HG03342 (cell line): Measurements from ENCODE around the gene SAP130.
"Not testable (repeated sequence)": the region's sequence is repeated elsewhere in the genome, so short reads cannot be mapped to it uniquely, and the experiment has no call there.

ENCODE experiments used
- ATAC-seq: cut with Tn5 transposase; IDR thresholded peaks from one replicate; pipeline ENCODE4 v1.9.1; 2021; ENCODE audit warnings: mild to moderate bottlenecking, moderate library complexity; ENCODE audit not compliant: unreplicated experiment

The SAP130 gene

DNA sequence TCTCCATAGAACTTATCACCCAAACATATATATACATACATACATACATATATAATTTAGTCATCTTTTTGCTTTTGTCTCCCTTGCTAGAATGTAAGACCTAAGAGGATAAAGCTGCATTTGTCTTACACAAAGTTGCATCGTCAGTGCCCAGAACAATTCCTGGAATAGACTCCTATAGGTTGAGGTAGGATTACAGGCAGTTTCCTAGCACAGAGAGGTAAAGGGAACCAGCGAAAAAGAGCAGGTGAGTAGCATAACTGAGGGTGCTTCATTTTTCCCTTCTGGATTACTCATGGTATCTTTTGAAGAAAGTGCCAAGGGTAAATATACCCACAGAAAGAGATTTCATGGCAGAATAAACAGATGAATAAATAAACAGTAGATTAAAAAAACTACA is 74.0 kb downstream of the SAP130 start:
- no peak for ATAC-seq

DNA sequence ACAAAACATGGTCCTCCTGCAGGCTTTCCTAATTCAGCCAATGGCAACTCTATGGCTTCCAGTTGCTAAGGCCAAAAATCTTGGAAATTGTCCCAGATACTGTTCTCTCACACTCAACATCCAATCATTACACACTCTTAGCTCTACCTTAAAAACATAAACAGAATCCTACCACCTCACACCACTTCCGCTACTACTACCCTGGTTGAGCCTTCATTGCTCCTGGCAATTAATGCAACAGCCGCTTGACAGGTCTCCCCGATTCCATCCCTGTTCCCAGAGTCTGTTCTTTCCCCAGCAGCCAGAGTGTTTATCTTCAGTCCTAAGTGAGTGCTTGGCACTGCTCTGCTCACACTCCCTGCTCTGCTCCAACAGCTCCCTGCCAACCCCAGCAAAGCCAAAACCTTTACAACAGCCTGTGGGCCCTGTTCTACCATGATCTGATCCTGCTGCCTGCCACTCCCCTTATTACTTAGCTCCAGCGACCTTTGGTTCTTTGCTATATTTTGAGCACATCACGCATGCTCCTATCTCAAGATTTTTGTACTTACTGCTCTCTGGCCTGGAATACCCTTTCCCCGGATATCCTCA is 74.6 kb downstream of the SAP130 start:
- no peak for ATAC-seq

DNA sequence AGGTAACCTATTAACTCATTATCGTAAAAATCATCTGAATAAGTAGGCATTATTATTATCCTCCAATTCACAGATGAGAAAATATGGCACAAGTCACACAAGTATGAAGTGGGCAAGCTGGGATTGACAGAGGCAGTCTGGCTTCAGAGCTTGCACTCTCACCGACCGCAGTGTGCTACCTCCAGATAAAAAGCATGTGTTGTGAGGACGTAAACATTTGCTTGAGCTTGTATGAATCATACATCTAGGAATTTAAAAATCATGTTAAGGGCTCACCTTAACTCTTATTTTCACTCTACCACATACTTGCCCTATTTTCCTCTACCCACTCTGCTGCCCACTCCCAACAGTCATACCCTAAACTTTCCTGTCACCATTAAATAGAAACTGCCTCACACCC is 76.8 kb downstream of the SAP130 start:
- ATAC-seq = no peak

DNA sequence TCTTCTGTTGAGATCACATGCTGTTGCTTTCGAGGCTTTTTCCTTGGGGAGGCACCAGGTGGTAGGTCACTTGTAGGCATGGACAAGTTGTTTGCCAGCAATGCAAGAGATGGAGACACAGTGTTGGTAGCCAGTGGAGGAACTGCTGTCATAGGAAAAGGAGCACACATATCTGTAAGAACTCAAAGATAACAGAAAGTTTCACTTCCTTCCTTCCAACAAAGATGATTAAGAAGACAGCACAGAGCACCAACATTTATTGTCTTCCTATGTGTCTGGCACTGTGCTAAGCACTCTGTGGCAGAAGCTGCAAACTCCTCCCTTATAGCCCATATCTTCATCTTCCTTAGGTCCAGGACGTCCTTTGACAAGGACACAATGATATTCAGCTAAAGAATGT is 77.6 kb downstream of the SAP130 start:
- no peak for ATAC-seq

DNA sequence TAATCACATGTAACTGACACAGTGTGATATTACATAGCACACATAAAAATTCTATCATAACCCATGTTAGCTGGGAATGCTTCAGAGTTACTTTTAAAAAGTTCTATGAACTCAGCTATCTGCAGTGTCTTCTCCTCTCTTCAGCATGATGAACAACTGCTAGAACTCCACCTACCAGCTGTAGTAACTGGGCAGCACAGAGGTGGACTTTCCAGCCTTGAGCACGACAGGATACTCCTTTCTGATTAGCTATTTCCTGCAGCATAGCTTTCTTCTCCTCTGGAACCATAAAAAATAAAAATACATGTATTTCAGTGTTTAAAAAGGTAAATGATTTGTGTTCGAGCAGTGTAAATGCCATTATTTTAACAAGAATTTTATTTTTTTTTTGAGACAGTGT is 82.6 kb downstream of the SAP130 start:
- no peak for ATAC-seq

DNA sequence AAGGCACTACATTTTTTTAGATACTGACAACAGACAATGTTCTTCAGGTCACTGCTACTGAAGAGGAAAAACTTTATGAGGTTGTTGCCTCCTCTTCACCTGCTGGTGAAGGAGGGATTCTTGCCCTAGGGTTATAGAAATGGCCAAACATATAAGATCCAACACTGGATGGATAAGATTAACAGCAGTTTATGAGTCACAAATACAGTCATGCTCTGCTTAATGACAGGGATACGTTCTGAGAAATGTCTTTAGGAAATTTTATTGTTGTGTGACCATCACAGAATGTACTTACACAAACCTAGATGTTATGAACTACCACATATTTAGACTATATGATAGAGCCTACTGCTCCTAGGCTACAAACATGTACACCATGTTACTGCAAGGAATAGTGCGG is 84.7 kb downstream of the SAP130 start:
- no peak for ATAC-seq

DNA sequence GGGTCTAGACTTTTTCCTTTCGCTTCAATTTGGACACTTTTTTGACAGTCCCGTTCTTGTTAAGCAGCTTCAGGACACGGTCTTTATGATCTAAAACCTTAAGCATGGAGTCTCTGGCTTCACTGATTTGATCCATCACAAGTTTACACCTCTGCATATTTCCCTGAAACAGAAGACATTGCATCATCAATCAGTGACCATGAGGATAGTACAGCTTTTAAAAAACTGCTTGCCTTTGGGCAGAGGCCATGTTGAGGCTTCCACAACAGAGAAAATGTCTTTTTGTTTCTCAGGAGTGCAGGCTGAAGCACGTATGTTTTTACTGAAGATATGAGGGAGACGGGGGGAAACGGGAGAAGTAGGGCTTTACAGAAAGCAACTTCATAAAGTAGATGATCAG is 85.9 kb downstream of the SAP130 start:
- ATAC-seq = no peak

DNA sequence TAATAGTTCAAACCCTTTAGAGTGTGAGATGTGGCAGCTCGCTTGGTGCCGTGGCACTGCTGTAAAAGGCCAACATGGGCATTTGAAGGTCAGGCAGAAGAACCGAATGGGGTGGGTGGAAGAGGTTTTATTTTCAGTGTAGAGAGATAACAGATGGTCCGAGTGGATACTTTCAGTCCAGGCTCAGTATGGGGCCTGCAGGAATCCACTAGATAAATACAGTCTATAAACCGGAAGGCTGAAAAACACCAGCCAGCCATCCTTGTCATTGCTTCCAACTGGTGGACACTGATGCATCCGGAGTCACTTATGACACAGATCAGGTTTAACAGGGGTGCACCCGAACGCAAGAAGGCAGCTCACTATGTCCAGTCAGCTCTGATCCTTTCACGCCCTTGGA is 86.4 kb downstream of the SAP130 start:
- ATAC-seq = no peak

DNA sequence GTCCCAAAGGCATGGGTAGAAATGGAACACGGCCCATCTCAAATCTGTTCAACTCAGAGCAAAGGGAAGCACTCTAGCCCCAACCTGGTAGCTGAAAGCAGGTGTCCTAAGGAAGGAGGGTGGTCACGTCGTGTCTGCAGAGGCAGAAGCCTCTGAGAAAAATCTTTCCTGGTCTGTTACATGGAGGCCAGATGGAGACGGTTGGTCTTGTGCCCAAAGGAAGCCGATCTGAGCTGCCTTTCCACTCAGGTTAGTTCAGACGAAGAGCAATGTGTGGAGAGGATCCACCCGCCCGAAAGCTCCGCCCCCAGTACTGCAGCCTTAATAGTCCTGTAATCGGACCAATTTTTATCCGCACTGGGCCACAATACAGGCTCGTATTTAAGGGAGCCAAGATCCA is 87.2 kb downstream of the SAP130 start:
- ATAC-seq = no peak

DNA sequence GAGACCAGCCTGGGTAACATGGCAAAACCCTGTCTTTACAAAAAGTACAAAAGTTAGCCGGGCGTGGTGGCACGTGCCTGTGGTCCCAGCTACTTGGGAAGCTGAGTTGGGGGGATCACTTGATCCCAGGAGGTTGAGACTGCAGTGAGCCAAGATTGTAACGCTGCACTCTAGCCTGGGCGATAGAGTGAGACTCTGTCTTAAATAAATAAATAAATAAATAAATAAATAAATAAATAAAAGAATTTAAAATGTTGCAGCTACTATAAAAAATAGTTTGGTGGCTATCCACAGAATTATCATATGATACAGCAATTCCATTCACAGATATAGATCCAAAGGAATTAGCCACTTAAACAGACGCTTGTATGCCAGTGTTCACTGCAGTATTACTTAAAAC is 92.5 kb downstream of the SAP130 start:
- no peak for ATAC-seq

DNA sequence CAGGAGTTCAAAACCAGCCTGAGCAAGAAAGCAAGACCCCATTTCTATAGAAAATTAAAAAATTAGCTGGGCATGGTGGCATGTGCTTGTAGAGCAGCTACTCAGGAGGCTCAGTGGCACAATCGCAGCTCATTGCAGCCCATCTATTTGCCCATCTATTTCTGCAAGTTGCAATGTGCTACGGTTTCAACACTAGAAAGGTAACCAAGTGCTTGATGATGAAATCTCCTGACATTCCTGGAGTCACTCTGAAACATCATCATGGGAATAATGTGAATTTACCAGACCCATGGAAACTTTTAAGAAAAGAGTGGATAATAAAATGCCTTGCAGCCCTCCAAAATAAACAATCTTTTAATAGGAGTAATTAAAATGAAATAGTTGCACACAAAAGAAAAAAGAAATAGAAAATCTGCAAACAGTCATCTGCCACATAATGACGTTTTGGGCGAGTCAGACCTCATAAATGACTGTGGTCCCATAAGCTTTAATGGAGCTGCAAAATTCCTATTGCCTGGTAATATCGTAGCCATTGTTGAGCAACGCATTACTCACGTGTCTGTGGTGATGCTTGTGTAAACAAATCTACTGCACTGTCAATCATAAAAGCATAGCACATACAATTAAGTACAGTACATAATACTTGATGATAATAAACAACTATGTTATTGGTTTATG is 95.5 kb downstream of the SAP130 start:
- ATAC-seq = no peak

DNA sequence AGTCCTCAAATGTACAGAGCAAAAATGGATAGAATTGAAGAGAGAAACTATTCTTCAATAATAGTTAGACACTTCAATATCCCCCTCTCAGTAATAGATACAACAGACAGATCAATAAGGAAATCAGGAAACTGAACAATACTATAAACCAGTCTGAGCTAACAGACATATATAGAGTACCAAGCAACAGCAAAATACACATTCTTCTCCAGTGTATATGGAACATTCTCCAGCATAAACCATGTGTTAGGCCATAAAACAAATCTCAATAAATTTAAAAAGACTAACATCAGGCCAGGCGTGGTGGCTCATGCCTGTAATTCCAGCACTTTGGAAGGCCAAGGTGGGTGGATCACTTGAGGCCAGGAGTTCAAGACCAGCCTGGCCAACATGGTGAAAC is 98.4 kb downstream of the SAP130 start:
- ATAC-seq = no peak

DNA sequence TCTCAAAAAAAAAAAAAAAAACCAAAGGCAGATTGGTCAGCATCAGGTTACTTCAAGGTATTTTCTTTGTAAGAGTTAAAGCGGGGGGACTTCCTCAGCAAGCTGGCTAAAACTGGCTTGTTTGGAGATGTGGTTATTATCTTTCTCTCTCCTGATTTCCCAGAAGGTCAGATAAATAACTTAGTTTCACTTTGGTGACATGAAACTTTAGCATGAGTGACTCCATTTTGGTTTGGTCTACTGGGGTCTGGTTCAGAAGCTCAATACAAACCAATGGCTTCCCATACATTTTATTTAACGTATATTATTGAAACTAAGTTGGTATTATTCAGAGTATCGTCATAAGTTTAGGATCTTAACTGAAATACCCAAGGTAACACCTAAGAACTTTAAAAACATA is 100.5 kb downstream of the SAP130 start:
- ATAC-seq = no peak

DNA sequence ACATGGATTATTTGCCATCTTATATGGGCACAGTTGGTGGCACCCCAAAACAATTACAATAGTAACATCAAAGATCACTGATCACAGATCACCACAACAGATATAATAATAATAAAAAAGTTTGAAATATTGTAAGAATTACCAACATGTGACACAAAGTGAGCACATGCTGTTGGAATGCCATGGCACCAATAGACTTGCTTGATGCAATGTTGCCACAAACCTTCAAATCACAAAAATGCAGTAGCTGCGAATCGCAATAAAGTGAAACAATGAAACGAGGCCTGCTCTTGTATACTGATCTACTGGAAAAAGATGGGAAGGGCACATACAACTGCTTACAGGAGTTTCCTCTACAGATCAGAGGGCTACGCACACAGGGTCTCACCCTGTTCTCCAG is 109.9 kb downstream of the SAP130 start:
- ATAC-seq = no peak

DNA sequence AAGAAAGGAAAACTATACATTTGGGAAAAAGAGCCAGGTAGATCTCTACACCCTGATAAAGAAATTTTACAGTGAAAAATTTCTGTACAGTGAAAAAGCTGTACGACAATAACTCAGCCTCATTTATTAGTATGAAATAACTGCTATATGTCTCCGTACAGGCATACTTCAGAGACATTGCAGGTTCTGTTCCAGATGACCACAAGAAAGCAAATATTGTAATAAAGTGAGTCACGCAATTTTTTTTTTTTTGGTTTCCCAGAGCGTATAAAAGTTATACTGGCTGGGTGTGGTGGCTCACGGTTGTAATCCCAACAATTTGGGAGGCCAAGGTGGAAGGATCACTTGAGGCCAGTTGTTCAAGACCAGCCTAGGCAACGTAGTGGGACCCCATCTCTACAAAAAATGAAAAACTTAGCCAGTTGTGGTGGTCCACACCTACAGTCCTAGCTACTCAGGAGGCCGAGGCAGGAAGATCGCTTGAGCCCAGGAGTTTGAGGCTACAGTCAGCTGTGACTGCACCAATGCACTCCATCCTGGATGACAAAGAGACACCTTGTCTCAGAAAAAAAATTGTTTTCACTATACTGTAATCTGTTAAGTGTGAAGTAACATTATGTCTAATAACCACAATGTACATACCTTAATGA is 113.9 kb downstream of the SAP130 start:
- ATAC-seq = no peak

DNA sequence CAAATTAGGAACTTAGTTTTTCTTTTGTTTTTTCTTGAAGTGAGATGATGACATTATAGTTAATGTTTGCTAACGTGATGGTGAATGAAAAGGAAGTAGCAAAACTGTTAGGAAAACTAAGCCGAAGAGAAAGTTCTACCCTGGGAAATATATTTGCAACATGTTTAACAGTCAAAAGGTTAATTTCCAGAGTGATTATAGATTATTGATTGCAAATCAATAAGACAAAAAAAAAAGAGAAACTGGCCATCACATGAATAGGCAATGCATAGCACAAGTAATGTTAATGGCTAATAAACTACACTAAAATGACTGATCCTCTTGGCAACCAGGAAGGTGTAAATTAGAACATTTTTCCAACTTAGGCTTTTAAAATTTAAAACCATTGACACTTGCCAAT is 116.1 kb downstream of the SAP130 start:
- no peak for ATAC-seq

DNA sequence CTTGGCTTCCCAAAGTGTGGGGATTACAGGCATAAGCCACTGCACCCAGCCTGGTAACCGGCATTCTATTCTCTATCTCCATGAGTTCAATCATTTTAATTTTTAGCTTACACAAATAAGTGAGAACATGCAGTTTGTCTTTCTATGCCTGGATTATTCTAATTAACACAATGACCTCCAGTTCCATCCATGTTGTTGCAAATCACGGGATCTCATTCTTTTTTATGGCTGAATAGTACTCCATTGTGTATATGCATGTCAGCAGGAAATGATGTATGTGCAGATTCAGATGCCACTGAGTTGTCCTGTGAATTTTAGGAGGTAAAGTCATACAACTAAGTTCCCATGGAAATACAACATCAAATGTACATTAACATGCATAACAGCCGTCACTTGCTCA is 117.4 kb downstream of the SAP130 start:
- no peak for ATAC-seq

DNA sequence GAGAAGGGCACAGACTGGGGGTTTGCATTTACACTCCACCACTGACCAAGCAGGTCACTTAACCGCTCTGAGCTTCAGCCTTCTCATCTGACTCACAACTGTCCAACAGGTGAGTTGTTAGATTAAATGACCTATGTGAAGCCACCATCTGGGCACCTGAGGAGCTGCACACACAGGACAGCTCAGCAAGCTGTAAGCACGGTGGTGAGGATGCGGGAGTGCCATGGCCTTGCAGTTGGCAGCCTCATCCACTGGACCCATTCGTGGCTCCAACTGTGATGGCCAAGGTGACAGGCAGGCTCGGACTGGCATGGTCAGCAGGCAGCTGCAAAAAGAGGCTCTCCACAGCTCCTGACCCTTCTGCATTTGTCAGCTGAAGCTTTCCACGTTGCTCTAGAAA is 118.8 kb downstream of the SAP130 start:
- no peak for ATAC-seq

DNA sequence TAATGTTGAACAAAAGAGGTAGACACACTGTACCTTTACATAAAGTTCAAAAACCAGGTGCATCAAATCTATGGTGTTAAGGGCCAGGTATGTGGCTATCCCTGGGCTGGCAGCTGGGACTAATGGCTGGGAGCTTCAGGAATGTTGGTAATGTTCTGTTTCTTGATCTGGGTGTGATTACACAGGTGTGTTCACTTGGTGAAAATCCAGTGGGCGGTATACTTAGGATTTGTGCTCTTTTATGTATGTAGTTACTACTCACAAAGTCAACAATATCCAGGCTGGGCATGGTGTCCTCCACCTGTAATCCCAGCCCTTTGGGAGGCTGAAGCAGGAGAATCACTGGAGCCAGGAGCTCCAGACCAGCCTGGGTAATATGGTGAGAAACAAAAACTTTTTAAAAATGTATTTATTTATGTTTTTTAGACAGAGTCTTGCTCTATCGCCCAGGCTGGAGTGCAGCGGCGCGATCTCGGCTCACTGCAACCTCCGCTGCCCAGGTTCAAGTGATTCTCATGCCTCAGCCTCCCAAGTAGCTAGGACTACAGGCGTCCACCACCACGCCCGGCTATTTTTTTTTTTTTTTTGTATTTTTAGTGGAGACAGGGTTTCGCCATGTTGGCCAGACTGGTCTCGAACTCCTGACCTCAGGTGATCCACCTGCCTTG is 120.0 kb downstream of the SAP130 start:
- not testable (repeated sequence) for ATAC-seq

DNA sequence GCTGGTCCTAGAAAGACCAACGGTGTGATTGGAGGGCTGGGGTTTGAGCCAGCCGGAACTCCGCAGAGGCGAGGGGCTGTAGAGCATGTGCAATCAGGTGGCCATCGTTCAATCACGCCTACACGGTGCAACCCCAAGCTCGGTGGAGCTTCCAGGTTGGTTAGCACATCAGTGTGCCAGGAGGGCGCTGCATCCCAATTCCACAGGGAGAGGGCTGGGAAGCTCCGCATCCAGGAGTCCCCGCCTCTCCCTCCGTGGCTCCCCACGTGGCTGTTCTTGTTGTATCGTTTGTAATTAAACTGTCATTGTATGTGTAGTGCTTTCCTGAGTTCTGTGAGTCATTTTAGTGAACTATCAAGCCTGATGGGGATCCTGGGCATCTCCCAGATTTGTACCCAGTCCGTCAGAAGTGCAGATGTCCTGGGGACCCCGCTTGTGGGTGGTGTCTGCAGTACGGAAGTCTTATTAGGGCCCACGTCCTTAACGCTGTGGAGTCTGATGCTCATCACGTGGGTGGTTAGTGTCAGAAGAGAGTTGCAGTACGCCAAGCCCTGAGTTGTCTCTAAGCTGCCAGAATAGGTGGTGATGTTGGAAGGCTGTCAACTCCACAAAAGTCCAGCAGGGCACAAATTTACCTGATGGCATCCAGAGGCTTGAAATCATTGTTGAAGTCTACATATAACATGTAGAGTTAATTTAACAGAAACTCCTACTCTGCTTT is 121.5 kb downstream of the SAP130 start:
- ATAC-seq = no peak

DNA sequence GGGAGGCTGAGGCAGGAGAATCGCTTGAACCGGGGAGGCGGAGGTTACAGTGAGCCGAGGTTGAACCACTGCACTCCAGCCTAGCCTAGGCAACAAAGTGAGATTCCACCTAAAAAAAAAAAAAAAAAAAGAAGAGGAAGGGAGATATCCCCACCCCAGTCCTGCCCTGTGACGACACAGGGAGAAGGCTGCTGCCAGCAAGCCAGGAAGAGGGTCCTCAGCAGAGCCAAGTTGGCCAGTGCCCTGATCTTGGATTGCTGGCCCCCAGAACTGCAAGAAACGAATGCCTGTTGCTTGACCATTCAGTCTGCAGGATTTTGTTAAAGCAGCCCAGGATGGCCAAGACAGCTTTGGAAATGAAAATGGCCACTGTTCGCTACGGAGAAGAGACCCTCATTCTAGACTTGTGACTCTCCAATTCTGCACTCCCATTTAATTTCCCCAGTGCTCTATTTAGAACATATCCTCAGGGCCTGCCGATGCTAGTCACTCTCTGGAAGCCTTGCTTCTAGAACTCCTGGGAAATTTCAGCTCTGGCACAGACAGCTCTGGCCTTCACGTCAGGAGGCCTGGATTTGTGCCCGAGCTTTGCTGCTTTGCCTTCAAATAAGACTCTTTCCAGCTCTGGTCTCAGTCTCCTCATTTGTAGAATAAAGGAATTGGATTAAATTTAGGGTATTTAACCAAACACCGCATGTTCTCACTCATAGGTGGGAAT is 126.4 kb downstream of the SAP130 start:
- no peak for ATAC-seq
